ENCODE data around the gene CNIH4.
"Not testable (repeated sequence)": the region's sequence is repeated elsewhere in the genome, so short reads cannot be mapped to it uniquely, and the experiment has no call there.

CNIH4 gene

GRCh38 chr1:224356685-224357625 lies at the start of gene CNIH4:
CNIH4 (plus strand) TSS chr1:224356879; CDS start chr1:224356925, 46 bp downstream.
- DNase-seq = peak; percentile 81

- no peak for DNase-seq
Observed at GRCh38 chr1:224308064-224308463, 48.6 kb upstream of the CNIH4 start.

GRCh38 chr1:224311503-224311902 lies 45.2 kb upstream of the CNIH4 start:
- not testable (repeated sequence) for DNase-seq

GRCh38 chr1:224312025-224312424 lies 44.7 kb upstream of the CNIH4 start:
- DNase-seq = no peak

GRCh38 chr1:224317383-224318045 lies 39.2 kb upstream of the CNIH4 start:
- no peak for DNase-seq

GRCh38 chr1:224321706-224322105 lies 35.0 kb upstream of the CNIH4 start:
- no peak for DNase-seq

GRCh38 chr1:224325959-224326358 lies 30.7 kb upstream of the CNIH4 start:
- no peak for DNase-seq

- DNase-seq = no peak
Observed at GRCh38 chr1:224328644-224329043, 28.0 kb upstream of the CNIH4 start.

GRCh38 chr1:224329484-224329841 lies 27.2 kb upstream of the CNIH4 start:
- DNase-seq = no peak

- DNase-seq = peak; percentile 74
Observed at GRCh38 chr1:224329842-224330753, 26.6 kb upstream of the CNIH4 start, which contains the start of gene NVL. NVL (minus strand) TSS chr1:224330172; CDS start chr1:224330127, 45 bp downstream.

GRCh38 chr1:224331326-224331725 lies 25.4 kb upstream of the CNIH4 start:
- no peak for DNase-seq

GRCh38 chr1:224331824-224332223 lies 24.9 kb upstream of the CNIH4 start:
- DNase-seq = no peak

GRCh38 chr1:224333309-224333926 lies 23.3 kb upstream of the CNIH4 start:
- no peak for DNase-seq

GRCh38 chr1:224333939-224334786 lies 22.5 kb upstream of the CNIH4 start:
- no peak for DNase-seq

GRCh38 chr1:224338150-224338838 lies 18.4 kb upstream of the CNIH4 start:
- no peak for DNase-seq

- no peak for DNase-seq
Observed at GRCh38 chr1:224339442-224340033, 17.1 kb upstream of the CNIH4 start.

- peak; percentile 17 for DNase-seq
Observed at GRCh38 chr1:224340453-224341384, 16.0 kb upstream of the CNIH4 start.

- DNase-seq = no peak
Observed at GRCh38 chr1:224343679-224344078, 13.0 kb upstream of the CNIH4 start.

GRCh38 chr1:224348137-224348536 lies 8.5 kb upstream of the CNIH4 start:
- DNase-seq = no peak
